Stomach (tissue), 9 donors: ENCODE data around the gene SHLD2. TPM values are rescaled to one million over a fixed set of nuclear protein-coding genes. Genes with fewer than 3 reads are reported as not detected.

ENCODE experiments used
- DNase-seq, 2 donors: peaks; one replicate each; pipeline versions ENCODE4 v3.0.0 to v3.0.0-alpha.2; 2013 to 2019
- H3K27ac ChIP-seq, 5 donors: fragments of 200-600 bp in 4 of 5; sonication (generic) in 4 of 5; one replicate each; pipeline ENCODE4 v1.5.1; 2013 to 2019; ENCODE audit warnings: mild to moderate bottlenecking in 1 of 5, moderate library complexity in 1 of 5
- H3K27me3 ChIP-seq, 3 donors: fragments of 200-600 bp; sonication (generic); one replicate each; pipeline ENCODE4 v1.5.1; 2017 to 2019; ENCODE audit warnings: mixed run types in 1 of 3
- H3K36me3 ChIP-seq, 4 donors: fragments of 200-600 bp; sonication (generic); 1 replicate in 3 of 4; 2 replicates in 1 of 4; pipeline ENCODE4 v1.5.1; 2016 to 2019
- H3K4me1 ChIP-seq, 4 donors: fragments of 200-600 bp; sonication (generic); one replicate each; pipeline ENCODE4 v1.5.1; 2016 to 2019
- H3K4me3 ChIP-seq, 4 donors: fragments of 200-600 bp; sonication (generic) in 3 of 4; one replicate each; pipeline ENCODE4 v1.5.1; 2016 to 2019; ENCODE audit warnings: mild to moderate bottlenecking in 1 of 4
- H3K9me3 ChIP-seq, 4 donors: fragments of 200-600 bp; sonication (generic); one replicate each; pipeline ENCODE4 v1.5.1; 2016 to 2019
- EP300 ChIP-seq: sonication (generic); formaldehyde crosslinking; IDR thresholded peaks from one replicate; pipeline ENCODE4 v1.6.1; 2017; ENCODE audit warnings: antibody characterized with exemption
- POLR2A ChIP-seq, 4 donors: fragments of 450-650 bp; IDR thresholded peaks; one replicate each; pipeline ENCODE4 v1.6.1; 2016; ENCODE audit warnings: antibody characterized with exemption in 4 of 4, control low read depth in 2 of 4, mild to moderate bottlenecking in 1 of 4, moderate library complexity in 1 of 4
- POLR2AphosphoS5 ChIP-seq, 3 donors: sonication (generic); formaldehyde crosslinking; IDR thresholded peaks; one replicate each; pipeline ENCODE4 v1.6.1; 2016; ENCODE audit warnings: antibody characterized with exemption in 3 of 3
- WGBS, 5 donors: extraction: QIAGEN DNeasy Blood & Tissue Kit in 3 of 5; methylation state at CpG; one replicate each; pipeline versions ENCODE4 v1.1.5 to v1.1.7; 2013 to 2018; 5-methylcytosine and 5-hydroxymethylcytosine counted together
- intact Hi-C: fragments of 100-400 bp; cut with DNase I; formaldehyde crosslinking; loops from one replicate; pipeline ENCODE4 v1.15.1; 2023; ENCODE audit warnings: low total_unique reads
- polyA plus RNA-seq, 3 donors: library from polyadenylated mRNA; stranded (reverse); fragments of 200-250 nt; gene quantifications; one replicate each; pipeline ENCODE4 v1.2.3, GENCODE V29; 2013
- total RNA-seq, 5 donors: library from RNA; depleted of rRNA; stranded (reverse); fragments of >200 nt; gene quantifications; one replicate each; pipeline versions ENCODE4 v1.1.0 to v1.2.3, GENCODE V29; 2014 to 2016
- TF ChIP-seq, protein P1 (sequence below), 7 experiments: fragments of 450-650 bp in 4 of 7; fragments of 200-600 bp in 3 of 7; sonication (generic) in 3 of 7; IDR thresholded peaks; one replicate each; pipeline ENCODE4 v1.5.1; 2016 to 2019; ENCODE audit warnings: antibody characterized with exemption in 7 of 7, control low read depth in 2 of 7, mild to moderate bottlenecking in 1 of 7
- donor health status: healthy with polysubstance abuse.
- donor health status: Bipolar disorder and iron deficiency.
- donor health status: healthy.

Gene SHLD2
- total and polyA plus RNA-seq, 8 donors = 11.6 to 76.2 (median 18.0) TPM

GRCh38 chr10:87092376-87092860 lies 2.6 kb upstream of the SHLD2 start:
- Histone ChIP-seq H3K27ac (peak overlapping the region; percentile 72 to 100 (median 96)), H3K36me3 (peaks cover 0 to 17% (median 1%) of the 10 kb centered on the region in 4 donors), H3K4me3 (peak overlapping the region; percentile 59 to 86 (median 72)), H3K9me3 (no peaks in the 10 kb centered on the region), H3K4me1 (peaks cover 37 to 77% (median 54%) of the 10 kb centered on the region in 4 donors), H3K27me3 (no peaks in the 10 kb centered on the region)
- 11 to 18% (median 13%) methylated on average over 7 of the region's 7 CpGs for WGBS, 5 donors
- DNase-seq = peak in 1 of 2 donors; percentile 57
- TF ChIP-seq, protein P1, sequence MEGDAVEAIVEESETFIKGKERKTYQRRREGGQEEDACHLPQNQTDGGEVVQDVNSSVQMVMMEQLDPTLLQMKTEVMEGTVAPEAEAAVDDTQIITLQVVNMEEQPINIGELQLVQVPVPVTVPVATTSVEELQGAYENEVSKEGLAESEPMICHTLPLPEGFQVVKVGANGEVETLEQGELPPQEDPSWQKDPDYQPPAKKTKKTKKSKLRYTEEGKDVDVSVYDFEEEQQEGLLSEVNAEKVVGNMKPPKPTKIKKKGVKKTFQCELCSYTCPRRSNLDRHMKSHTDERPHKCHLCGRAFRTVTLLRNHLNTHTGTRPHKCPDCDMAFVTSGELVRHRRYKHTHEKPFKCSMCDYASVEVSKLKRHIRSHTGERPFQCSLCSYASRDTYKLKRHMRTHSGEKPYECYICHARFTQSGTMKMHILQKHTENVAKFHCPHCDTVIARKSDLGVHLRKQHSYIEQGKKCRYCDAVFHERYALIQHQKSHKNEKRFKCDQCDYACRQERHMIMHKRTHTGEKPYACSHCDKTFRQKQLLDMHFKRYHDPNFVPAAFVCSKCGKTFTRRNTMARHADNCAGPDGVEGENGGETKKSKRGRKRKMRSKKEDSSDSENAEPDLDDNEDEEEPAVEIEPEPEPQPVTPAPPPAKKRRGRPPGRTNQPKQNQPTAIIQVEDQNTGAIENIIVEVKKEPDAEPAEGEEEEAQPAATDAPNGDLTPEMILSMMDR (IDR thresholded peaks at IDR 0.05) = no peak
- TF ChIP-seq POLR2A (IDR thresholded peaks at IDR 0.05) (no peak), POLR2AphosphoS5 (IDR thresholded peaks at IDR 0.05) (no peak), EP300 (no peak)
- intact Hi-C loops = no loop called here

- Histone ChIP-seq H3K27ac (peak overlapping the region; percentile 90 to 100 (median 96)), H3K36me3 (peaks cover 0 to 17% (median 8%) of the 10 kb centered on the region in 4 donors), H3K9me3 (no peaks in the 10 kb centered on the region), H3K27me3 (no peaks in the 10 kb centered on the region), H3K4me3 (peak overlapping the region; percentile 59 to 86 (median 72)), H3K4me1 (peaks cover 37 to 75% (median 53%) of the 10 kb centered on the region in 4 donors)
- intact Hi-C loops = no loop called here
- DNase-seq = peak in 1 of 2 donors; percentile 76
- 3 to 6% (median 4%) methylated on average over 9 of the region's 9 CpGs for WGBS, 5 donors
- TF ChIP-seq EP300 (no peak), POLR2AphosphoS5 (IDR thresholded peaks at IDR 0.05) (peak in 2 of 3 donors; percentile 47 to 67), POLR2A (IDR thresholded peaks at IDR 0.05) (no peak)
- TF ChIP-seq, protein P1 (IDR thresholded peaks at IDR 0.05) = no peak
Observed at GRCh38 chr10:87092861-87093631, 2.0 kb upstream of the SHLD2 start.

DNA sequence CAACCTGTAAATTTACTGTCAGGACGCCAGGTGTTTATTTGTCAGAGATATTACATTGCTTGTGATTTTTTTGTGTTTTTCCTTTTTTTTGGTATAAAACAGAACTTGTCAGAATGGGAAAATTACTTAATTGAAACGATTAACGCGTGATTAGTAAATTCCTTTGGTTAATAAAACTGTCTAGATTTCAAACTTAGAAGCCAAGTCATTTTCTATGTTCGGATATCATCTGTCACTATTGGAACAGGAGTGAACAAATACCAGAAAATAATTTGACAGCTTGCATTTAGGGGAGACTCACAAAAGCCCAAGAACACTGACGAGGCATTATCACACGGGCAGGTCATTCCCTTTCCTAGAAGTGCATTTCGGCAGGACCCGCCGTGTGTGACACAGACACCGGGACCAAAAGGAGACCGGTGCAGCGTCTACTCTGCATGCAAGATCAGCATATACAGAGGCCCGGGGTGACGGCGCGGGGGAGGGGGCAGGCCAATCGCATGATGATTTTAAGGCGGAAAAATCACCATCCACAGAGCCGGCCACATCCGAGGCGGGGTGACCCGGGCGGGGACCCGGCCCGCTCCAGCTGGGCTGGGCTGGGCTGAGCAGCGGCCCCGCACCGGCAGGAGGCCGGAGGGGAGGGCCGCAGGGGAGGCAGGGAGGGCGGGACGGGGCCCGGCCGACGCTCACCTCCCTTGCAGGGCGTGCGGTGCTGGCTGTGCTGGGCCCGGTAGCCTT lies 1.2 kb upstream of the SHLD2 start:
- H3K4me1 ChIP-seq = peaks cover 37 to 69% (median 52%) of the 10 kb centered on the region in 4 donors
- peak; percentile 63 to 85 for DNase-seq
- WGBS, 5 donors = 1 to 2% (median 1%) methylated on average over 22 to 39 of the region's 39 CpGs
- TF ChIP-seq POLR2A (IDR thresholded peaks at IDR 0.05) (no peak), EP300 (no peak), POLR2AphosphoS5 (IDR thresholded peaks at IDR 0.05) (no peak)
- TF ChIP-seq, protein P1 (IDR thresholded peaks at IDR 0.05) = no peak
- peaks cover 0 to 20% (median 11%) of the 10 kb centered on the region in 4 donors for H3K36me3 ChIP-seq
- no peaks in the 10 kb centered on the region for H3K27me3 ChIP-seq
- intact Hi-C loops = no loop called here
- H3K4me3 ChIP-seq = peak overlapping the region; percentile 59 to 86 (median 72)
- peak overlapping the region; percentile 90 to 100 (median 98) for H3K27ac ChIP-seq
- no peaks in the 10 kb centered on the region for H3K9me3 ChIP-seq
